Stimulated activated CD4-positive, alpha-beta T cell treated with anti-CD3 and anti-CD28 coated beads, TNF-alpha, amount 100 ng/mL, for 48 hours (primary cell): ENCODE results near the gene DNAH1.

Experiments used
- DNase-seq, 3 donors: peaks; one replicate each; pipeline ENCODE4 v3.0.0-alpha.2; 2020; ENCODE audit warnings: low read depth in 3 of 3

DNAH1 gene

DNA sequence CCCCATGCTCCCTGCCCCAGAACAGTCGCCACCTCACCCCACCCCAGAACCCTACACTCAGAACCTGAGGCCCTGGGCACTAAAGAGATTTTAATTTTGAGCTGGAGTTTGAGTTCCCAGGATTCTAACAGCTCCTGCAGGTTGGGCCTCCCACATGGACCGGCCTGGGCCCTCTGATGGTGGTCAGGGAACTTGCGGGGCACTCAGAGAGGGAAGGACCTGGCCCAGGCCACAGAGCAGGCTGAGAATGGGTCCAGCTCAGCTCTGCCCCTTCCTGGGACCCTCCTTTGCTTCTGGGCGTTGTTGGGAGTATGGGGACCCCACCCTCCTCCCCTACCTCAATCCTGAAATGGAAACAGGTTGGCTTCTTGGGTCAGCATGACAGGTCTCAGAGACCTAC, 129.9 kb downstream of the DNAH1 start:
- DNase-seq: no peak

DNA sequence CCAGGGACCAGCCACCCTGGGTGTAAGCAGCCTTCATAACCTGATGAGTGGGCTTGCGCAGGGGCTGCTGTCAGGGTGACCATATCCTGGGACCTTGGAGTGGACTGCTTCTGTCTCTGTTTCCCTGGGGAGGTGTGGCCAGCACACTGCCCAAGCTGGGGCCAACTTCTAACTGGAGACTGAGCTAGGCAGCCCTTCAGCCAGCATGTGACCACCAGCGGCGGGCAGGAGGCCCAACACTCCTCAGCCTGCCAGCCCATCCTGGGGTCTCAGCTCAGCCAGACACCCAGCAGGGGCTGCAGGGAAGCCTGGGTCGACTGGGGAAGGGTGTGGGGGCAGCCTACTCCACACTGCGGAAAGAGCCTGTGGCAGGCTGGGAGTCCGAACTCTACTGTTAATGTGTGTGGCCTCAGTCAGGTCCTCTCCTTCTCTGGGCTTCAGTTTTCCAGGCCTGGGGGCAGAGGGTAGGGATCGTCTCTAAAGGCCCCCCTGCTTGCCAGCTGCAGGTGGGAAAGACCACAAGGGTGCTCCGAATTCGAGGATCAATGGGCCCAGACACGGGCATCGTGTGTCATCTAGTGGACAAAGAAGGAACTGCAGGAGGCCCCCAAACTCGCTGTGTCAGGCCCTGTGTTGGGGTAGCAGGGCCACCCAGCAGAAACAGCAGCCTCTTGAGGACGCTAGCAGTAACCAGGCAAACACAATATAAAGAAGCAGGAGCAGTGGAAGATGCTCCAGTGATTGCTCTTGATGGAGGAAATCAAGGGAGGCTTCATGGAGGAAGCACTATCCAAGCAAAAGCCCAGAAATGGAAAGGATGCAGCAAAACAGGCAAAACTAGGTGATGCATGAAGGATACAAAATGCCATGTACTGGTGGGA, 130.8 kb downstream of the DNAH1 start:
- peak; percentile 40 to 67 (median 42) for DNase-seq

DNA sequence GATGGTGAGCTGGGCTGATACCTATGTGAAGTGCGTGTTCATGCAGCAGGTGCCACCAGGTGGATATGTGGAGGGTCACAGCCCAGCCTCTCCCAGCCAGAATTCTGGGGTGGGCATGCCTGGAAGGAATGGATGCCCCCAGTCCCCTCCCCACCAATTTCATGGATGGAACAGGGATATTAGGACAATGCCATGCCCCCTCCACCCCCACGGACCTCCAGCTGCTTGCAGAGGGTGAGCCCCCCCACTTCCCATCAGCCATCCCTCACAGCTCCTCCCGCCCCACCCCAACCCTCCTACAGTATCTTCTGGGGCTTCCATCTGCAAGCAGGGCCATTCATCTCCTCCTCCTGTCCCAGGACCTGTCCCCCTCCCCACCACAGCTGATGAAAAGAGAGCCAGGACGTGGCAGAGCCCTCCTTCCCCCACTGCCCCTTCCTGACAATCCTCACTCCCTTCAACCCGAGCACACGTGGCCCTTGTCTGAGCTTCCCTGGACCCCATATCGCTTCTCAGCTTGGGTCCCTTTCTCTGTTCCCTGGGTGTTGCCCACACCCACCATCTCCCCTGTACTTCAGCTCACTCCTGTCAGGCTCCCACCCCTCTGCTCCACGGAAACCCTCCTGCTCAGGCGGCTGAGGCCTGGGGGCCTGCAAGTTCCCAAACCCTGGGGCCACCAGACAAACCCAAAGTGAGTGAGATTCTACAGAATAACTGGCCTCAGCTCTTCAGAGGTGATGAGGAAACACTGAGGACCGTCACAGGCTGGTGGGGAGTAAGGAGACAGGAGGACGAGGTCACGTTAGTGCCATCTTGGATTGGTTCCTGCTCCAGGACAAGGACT, 131.6 kb downstream of the DNAH1 start:
- DNase-seq: no peak
